Measurements from ENCODE around the gene STXBP6. TPM values are rescaled to one million over a fixed set of nuclear protein-coding genes. Genes with fewer than 3 reads are reported as not detected.

The STXBP6 gene
- total RNA-seq, 1 donor, result 5.8 TPM

DNA sequence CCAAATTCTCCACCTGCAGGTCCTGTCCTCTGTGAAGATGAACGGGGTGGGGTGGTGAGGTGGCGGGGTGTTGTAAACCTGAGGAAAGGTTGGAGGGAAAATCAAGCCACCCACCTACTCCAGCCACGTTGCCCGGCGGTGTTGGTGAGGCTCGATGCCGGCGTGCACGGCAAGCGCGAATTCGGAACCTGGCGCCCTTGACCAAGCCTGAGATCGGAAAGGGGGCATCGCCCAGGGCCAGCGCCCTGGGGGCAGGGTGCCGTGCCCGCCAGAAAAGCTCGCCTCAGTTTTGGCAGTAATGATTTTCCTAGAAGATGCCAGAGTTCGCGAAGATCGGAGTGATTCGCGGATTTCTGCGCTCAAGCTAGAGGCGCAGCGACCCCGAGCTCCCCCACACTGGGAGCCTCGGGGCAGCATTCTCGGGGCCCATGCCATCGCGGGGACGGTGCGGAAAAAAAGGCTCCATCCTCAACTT is 817 bp downstream of the STXBP6 start:
- peak overlapping the region; percentile 87 for H3K4me2 ChIP-seq (ENCODE audit: insufficient read depth, low read length)
- no peak for DNase-seq (ENCODE audit: insufficient read length, low spot score, missing footprints)
- peak overlapping the region; percentile 69 for H2AFZ ChIP-seq (ENCODE audit: low read length)
- H3K27me3 ChIP-seq (ENCODE audit: insufficient read depth, low read length), result peaks cover 28% of the 10 kb centered on the region
- no peaks in the 10 kb centered on the region for H4K20me1 ChIP-seq (ENCODE audit: insufficient read depth, low read length)
- H3K9me3 ChIP-seq (ENCODE audit: low read depth, low read length), result no peaks in the 10 kb centered on the region
- peaks cover 31% of the 10 kb centered on the region for H3K4me1 ChIP-seq (ENCODE audit: insufficient read depth, low read length)
- H3K36me3 ChIP-seq (ENCODE audit: insufficient read depth, low read length), result no peaks in the 10 kb centered on the region
- H3K27ac ChIP-seq (ENCODE audit: low read depth, low read length), result no peak overlapping the region
- no peak for TF ChIP-seq CTCF (IDR thresholded peaks at IDR 0.05; ENCODE audit: extremely low read depth, low read depth, low read length)
- H3K79me2 ChIP-seq (ENCODE audit: insufficient read depth, low read length), result no peaks in the 10 kb centered on the region
- H3K4me3 ChIP-seq (ENCODE audit: insufficient read depth, low read length), result peak overlapping the region; percentile 72

DNA sequence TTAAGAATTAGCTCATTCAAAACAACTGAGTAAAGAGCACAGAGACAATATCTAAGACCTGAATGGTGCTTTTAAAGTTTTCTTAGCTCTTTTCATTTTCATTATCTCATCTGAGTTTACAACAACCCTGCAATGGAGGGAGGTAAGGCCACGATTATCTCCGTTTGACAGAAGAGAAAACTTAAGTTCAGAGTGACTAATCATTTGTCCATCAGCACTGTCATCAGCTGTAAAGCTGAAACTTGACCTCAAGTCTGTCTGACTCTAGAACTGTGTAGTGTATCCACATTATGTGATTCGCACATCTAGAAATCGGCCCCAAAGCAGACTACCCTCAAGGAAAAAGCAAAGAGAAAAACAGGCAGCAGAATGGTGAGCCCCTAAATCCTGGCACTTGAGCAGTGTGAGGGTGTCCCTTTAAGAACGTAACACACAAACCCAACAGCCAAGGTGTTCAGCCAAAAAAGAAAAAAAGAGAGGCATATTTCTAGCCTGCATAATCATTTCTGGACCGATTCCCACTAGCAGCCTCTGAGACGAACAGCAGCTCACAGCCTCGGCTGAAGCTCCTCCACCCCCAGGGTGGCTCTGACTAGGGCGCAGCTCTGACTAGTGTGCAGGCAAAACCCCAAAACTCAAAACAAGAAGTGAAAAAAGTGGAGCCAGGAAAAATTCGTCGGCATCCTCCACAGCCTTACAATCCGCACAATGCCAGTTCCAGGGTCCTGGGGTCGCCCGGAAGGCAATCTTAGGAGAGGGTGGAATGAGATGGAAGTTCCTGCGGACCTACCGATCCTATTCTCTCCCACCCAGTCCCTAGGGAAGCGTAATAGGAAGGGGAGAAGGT is 1.6 kb downstream of the STXBP6 start:
- no peaks in the 10 kb centered on the region for H3K79me2 ChIP-seq (ENCODE audit: insufficient read depth, low read length)
- TF ChIP-seq CTCF (IDR thresholded peaks at IDR 0.05; ENCODE audit: extremely low read depth, low read depth, low read length), result no peak
- peak overlapping the region; percentile 87 for H3K4me2 ChIP-seq (ENCODE audit: insufficient read depth, low read length)
- H3K4me3 ChIP-seq (ENCODE audit: insufficient read depth, low read length), result peak overlapping the region; percentile 72
- peaks cover 31% of the 10 kb centered on the region for H3K4me1 ChIP-seq (ENCODE audit: insufficient read depth, low read length)
- DNase-seq (ENCODE audit: insufficient read length, low spot score, missing footprints), result peak; percentile 94
- peak overlapping the region; percentile 13 for H3K27ac ChIP-seq (ENCODE audit: low read depth, low read length)
- no peaks in the 10 kb centered on the region for H3K36me3 ChIP-seq (ENCODE audit: insufficient read depth, low read length)
- peaks cover 28% of the 10 kb centered on the region for H3K27me3 ChIP-seq (ENCODE audit: insufficient read depth, low read length)
- no peaks in the 10 kb centered on the region for H4K20me1 ChIP-seq (ENCODE audit: insufficient read depth, low read length)
- peak overlapping the region; percentile 46 for H2AFZ ChIP-seq (ENCODE audit: low read length)
- H3K9me3 ChIP-seq (ENCODE audit: low read depth, low read length), result no peaks in the 10 kb centered on the region

GRCh38 chr14:25046301-25046943 is 3.5 kb downstream of the STXBP6 start:
- DNase-seq (ENCODE audit: insufficient read length, low spot score, missing footprints), result no peak
- Histone ChIP-seq H3K4me1 (ENCODE audit: insufficient read depth, low read length) (peaks cover 34% of the 10 kb centered on the region), H3K4me3 (ENCODE audit: insufficient read depth, low read length) (no peak overlapping the region), H3K9me3 (ENCODE audit: low read depth, low read length) (no peaks in the 10 kb centered on the region), H3K27ac (ENCODE audit: low read depth, low read length) (no peak overlapping the region), H3K36me3 (ENCODE audit: insufficient read depth, low read length) (no peaks in the 10 kb centered on the region), H3K79me2 (ENCODE audit: insufficient read depth, low read length) (no peaks in the 10 kb centered on the region), H3K27me3 (ENCODE audit: insufficient read depth, low read length) (peaks cover 8% of the 10 kb centered on the region), H3K4me2 (ENCODE audit: insufficient read depth, low read length) (no peak overlapping the region), H2AFZ (ENCODE audit: low read length) (no peak overlapping the region), H4K20me1 (ENCODE audit: insufficient read depth, low read length) (no peaks in the 10 kb centered on the region)
- no peak for TF ChIP-seq CTCF (IDR thresholded peaks at IDR 0.05; ENCODE audit: extremely low read depth, low read depth, low read length)

DNA sequence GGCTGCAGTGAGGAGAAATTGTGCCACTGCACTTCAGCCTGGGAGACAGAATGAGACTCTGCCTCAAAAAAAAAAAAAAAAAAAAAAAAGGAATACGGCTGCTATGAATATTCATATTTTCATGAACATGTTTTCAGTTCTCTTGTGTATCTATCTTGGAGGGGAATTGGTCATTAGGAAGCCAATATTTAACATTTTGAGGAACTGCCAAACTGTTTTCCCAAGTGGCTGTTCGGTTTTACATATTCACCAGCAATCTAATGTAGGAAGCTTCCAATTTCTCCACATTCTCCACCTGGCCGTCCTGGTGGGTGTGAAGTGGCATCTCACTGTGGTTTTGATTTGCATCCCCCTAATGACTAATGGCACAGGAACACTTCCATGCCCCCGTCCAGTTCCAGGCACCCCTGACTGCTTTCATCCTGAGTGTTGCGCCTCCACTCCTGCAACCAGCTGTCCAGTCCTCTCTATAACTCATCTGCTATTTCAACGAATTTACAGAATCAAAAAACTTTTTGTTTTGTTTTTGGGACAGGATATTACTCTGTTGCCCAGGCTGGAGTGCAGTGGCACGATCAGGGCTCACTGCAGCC is 5.7 kb downstream of the STXBP6 start:
- Histone ChIP-seq H3K36me3 (ENCODE audit: insufficient read depth, low read length) (no peaks in the 10 kb centered on the region), H3K27me3 (ENCODE audit: insufficient read depth, low read length) (peaks cover 4% of the 10 kb centered on the region), H3K27ac (ENCODE audit: low read depth, low read length) (no peak overlapping the region), H4K20me1 (ENCODE audit: insufficient read depth, low read length) (no peaks in the 10 kb centered on the region), H3K79me2 (ENCODE audit: insufficient read depth, low read length) (no peaks in the 10 kb centered on the region), H3K4me1 (ENCODE audit: insufficient read depth, low read length) (peaks cover 16% of the 10 kb centered on the region), H3K4me2 (ENCODE audit: insufficient read depth, low read length) (no peak overlapping the region), H2AFZ (ENCODE audit: low read length) (no peak overlapping the region), H3K9me3 (ENCODE audit: low read depth, low read length) (no peaks in the 10 kb centered on the region), H3K4me3 (ENCODE audit: insufficient read depth, low read length) (no peak overlapping the region)
- no peak for TF ChIP-seq CTCF (IDR thresholded peaks at IDR 0.05; ENCODE audit: extremely low read depth, low read depth, low read length)
- DNase-seq (ENCODE audit: insufficient read length, low spot score, missing footprints), result no peak
